Tibial nerve (tissue), 4 donors: Measurements from ENCODE around the gene ZKSCAN5.
"Not testable (repeated sequence)": the region's sequence is repeated elsewhere in the genome, so short reads cannot be mapped to it uniquely, and the experiment has no call there.

Experiments
- EP300 ChIP-seq, 2 donors: sonication (generic); formaldehyde crosslinking; IDR thresholded peaks; one replicate each; pipeline ENCODE4 v1.6.1; 2017; ENCODE audit warnings: antibody characterized with exemption in 2 of 2, mild to moderate bottlenecking in 1 of 2
- POLR2A ChIP-seq, 2 donors: fragments of 450-650 bp; IDR thresholded peaks; one replicate each; pipeline ENCODE4 v1.6.1; 2017; ENCODE audit warnings: antibody characterized with exemption in 2 of 2, mild to moderate bottlenecking in 2 of 2, moderate library complexity in 2 of 2
- TF ChIP-seq, protein P1 (sequence below), 5 experiments: fragments of 200-600 bp in 3 of 5; fragments of 450-650 bp in 2 of 5; sonication (generic) in 3 of 5; IDR thresholded peaks; one replicate each; pipeline ENCODE4 v1.5.1; 2016 to 2019; ENCODE audit warnings: antibody characterized with exemption in 5 of 5, mild to moderate bottlenecking in 3 of 5, moderate library complexity in 2 of 5

- TF ChIP-seq POLR2A, EP300 (IDR thresholded peaks at IDR 0.05): not testable (repeated sequence)
- TF ChIP-seq, protein P1, sequence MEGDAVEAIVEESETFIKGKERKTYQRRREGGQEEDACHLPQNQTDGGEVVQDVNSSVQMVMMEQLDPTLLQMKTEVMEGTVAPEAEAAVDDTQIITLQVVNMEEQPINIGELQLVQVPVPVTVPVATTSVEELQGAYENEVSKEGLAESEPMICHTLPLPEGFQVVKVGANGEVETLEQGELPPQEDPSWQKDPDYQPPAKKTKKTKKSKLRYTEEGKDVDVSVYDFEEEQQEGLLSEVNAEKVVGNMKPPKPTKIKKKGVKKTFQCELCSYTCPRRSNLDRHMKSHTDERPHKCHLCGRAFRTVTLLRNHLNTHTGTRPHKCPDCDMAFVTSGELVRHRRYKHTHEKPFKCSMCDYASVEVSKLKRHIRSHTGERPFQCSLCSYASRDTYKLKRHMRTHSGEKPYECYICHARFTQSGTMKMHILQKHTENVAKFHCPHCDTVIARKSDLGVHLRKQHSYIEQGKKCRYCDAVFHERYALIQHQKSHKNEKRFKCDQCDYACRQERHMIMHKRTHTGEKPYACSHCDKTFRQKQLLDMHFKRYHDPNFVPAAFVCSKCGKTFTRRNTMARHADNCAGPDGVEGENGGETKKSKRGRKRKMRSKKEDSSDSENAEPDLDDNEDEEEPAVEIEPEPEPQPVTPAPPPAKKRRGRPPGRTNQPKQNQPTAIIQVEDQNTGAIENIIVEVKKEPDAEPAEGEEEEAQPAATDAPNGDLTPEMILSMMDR (IDR thresholded peaks at IDR 0.05) = not testable (repeated sequence)
These were observed 76.4 kb downstream of the ZKSCAN5 start for GRCh38 chr7:99580778-99581332.
